KOPT-K1 (cell line): ENCODE data around the gene SLC8A1.

Experiments
- H3K27ac ChIP-seq: fragments of 200-600 bp; sonication (generic); 2 replicates; pipeline ENCODE4 v1.5.1; 2016; ENCODE audit warnings: antibody characterized with exemption, mild to moderate bottlenecking, low read depth, low read length; ENCODE audit not compliant: poor library complexity, severe bottlenecking
- H3K36me3 ChIP-seq: fragments of 200-600 bp; sonication (generic); 2 replicates; pipeline ENCODE4 v1.5.1; 2017; ENCODE audit warnings: antibody characterized with exemption, mild to moderate bottlenecking, low read length, moderate library complexity; ENCODE audit not compliant: insufficient read depth
- H3K9me3 ChIP-seq: fragments of 200-600 bp; sonication (generic); 2 replicates; pipeline ENCODE4 v1.5.1; 2017; ENCODE audit warnings: antibody characterized with exemption, low read length, mild to moderate bottlenecking; ENCODE audit not compliant: insufficient read depth, poor library complexity, severe bottlenecking

The SLC8A1 gene

GRCh38 chr2:40242315-40242714, 209.6 kb downstream of the SLC8A1 start:
- H3K27ac ChIP-seq, result no peak overlapping the region
- no peaks in the 10 kb centered on the region for H3K9me3 ChIP-seq
- H3K36me3 ChIP-seq, result no peaks in the 10 kb centered on the region

GRCh38 chr2:40240070-40240469, 211.8 kb downstream of the SLC8A1 start:
- no peaks in the 10 kb centered on the region for H3K9me3 ChIP-seq
- H3K27ac ChIP-seq, result no peak overlapping the region
- no peaks in the 10 kb centered on the region for H3K36me3 ChIP-seq

GRCh38 chr2:40230707-40231432, 221.0 kb downstream of the SLC8A1 start:
- Histone ChIP-seq H3K36me3 (no peaks in the 10 kb centered on the region), H3K9me3 (no peaks in the 10 kb centered on the region), H3K27ac (no peak overlapping the region)

GRCh38 chr2:40230186-40230585, 221.7 kb downstream of the SLC8A1 start:
- H3K9me3 ChIP-seq, result no peaks in the 10 kb centered on the region
- H3K36me3 ChIP-seq, result no peaks in the 10 kb centered on the region
- no peak overlapping the region for H3K27ac ChIP-seq

GRCh38 chr2:40228310-40228709, 223.6 kb downstream of the SLC8A1 start:
- Histone ChIP-seq H3K27ac (no peak overlapping the region), H3K9me3 (no peaks in the 10 kb centered on the region), H3K36me3 (no peaks in the 10 kb centered on the region)

GRCh38 chr2:40227210-40227609, 224.7 kb downstream of the SLC8A1 start:
- Histone ChIP-seq H3K27ac (no peak overlapping the region), H3K36me3 (no peaks in the 10 kb centered on the region), H3K9me3 (no peaks in the 10 kb centered on the region)

GRCh38 chr2:40226637-40227036, 225.3 kb downstream of the SLC8A1 start:
- no peak overlapping the region for H3K27ac ChIP-seq
- no peaks in the 10 kb centered on the region for H3K36me3 ChIP-seq
- no peaks in the 10 kb centered on the region for H3K9me3 ChIP-seq

- Histone ChIP-seq H3K36me3 (no peaks in the 10 kb centered on the region), H3K9me3 (no peaks in the 10 kb centered on the region), H3K27ac (no peak overlapping the region)
Observed at GRCh38 chr2:40225670-40226210, 226.2 kb downstream of the SLC8A1 start.

- Histone ChIP-seq H3K9me3 (no peaks in the 10 kb centered on the region), H3K36me3 (no peaks in the 10 kb centered on the region), H3K27ac (no peak overlapping the region)
Observed at GRCh38 chr2:40224318-40224717, 227.6 kb downstream of the SLC8A1 start.

GRCh38 chr2:40220177-40220925, 231.5 kb downstream of the SLC8A1 start:
- Histone ChIP-seq H3K27ac (no peak overlapping the region), H3K9me3 (no peaks in the 10 kb centered on the region), H3K36me3 (no peaks in the 10 kb centered on the region)

GRCh38 chr2:40219141-40219540, 232.7 kb downstream of the SLC8A1 start:
- H3K9me3 ChIP-seq, result no peaks in the 10 kb centered on the region
- H3K27ac ChIP-seq, result no peak overlapping the region
- no peaks in the 10 kb centered on the region for H3K36me3 ChIP-seq

GRCh38 chr2:40218679-40219078, 233.2 kb downstream of the SLC8A1 start:
- no peak overlapping the region for H3K27ac ChIP-seq
- no peaks in the 10 kb centered on the region for H3K36me3 ChIP-seq

GRCh38 chr2:40213619-40214018, 238.3 kb downstream of the SLC8A1 start:
- H3K27ac ChIP-seq, result no peak overlapping the region
- no peaks in the 10 kb centered on the region for H3K9me3 ChIP-seq
- no peaks in the 10 kb centered on the region for H3K36me3 ChIP-seq

More at GRCh38 chr2:40218679-40219078, 233.2 kb downstream of the SLC8A1 start:
- H3K9me3 ChIP-seq, result no peaks in the 10 kb centered on the region

- Histone ChIP-seq H3K27ac (no peak overlapping the region), H3K36me3 (no peaks in the 10 kb centered on the region), H3K9me3 (no peaks in the 10 kb centered on the region)
Observed at GRCh38 chr2:40213071-40213470, 238.8 kb downstream of the SLC8A1 start.

GRCh38 chr2:40210968-40211353, 240.9 kb downstream of the SLC8A1 start:
- H3K27ac ChIP-seq, result no peak overlapping the region
- no peaks in the 10 kb centered on the region for H3K36me3 ChIP-seq
- no peaks in the 10 kb centered on the region for H3K9me3 ChIP-seq
